Measurements from ENCODE around the gene NOL9. TPM values are rescaled to one million over a fixed set of nuclear protein-coding genes. Genes with fewer than 3 reads are reported as not detected.
A peak's percentile ranks its signal among the peaks of the same experiment; 100 is the strongest.

The NOL9 gene
- total and polyA plus RNA-seq, 2 of the 13 experiments (the other 11 are each of a cell fraction or from before 2014, with no cell fraction given): 18.0 to 24.7 TPM

GRCh38 chr1:6486433-6487011 lies 67.8 kb downstream of the NOL9 start (continued):
- TF ChIP-seq BCLAF1 (IDR thresholded peaks at IDR 0.05) (no peak), MLLT10 (CRISPR knock-in tag; IDR thresholded peaks at IDR 0.05) (no peak), PLSCR1 (CRISPR knock-in tag; IDR thresholded peaks at IDR 0.05; ENCODE audit: borderline replicate concordance) (no peak), MNT (IDR thresholded peaks at IDR 0.05) (no peak), ZNF572 (CRISPR knock-in tag; IDR thresholded peaks at IDR 0.05) (no peak), CREB3 (CRISPR knock-in tag; IDR thresholded peaks at IDR 0.05) (no peak), JUND (CRISPR knock-in tag; IDR thresholded peaks at IDR 0.05) (no peak), KLF12 (CRISPR knock-in tag; IDR thresholded peaks at IDR 0.05; ENCODE audit: borderline replicate concordance) (no peak), ZNF549 (CRISPR knock-in tag; IDR thresholded peaks at IDR 0.05) (no peak), GABPA (IDR thresholded peaks at IDR 0.05; ENCODE audit: low read depth, low read length) (no peak), GABPA (CRISPR knock-in tag; IDR thresholded peaks at IDR 0.05; ENCODE audit: low read depth) (no peak), CREB1 (IDR thresholded peaks at IDR 0.05) (no peak), CREB1 (CRISPR knock-in tag; IDR thresholded peaks at IDR 0.05) (no peak), THAP9 (CRISPR knock-in tag; IDR thresholded peaks at IDR 0.05; ENCODE audit: borderline replicate concordance) (0 out of 2 replicates have a peak, but pooled peaks have one; percentile 36), ELF1 (CRISPR knock-in tag; IDR thresholded peaks at IDR 0.05) (no peak), ISX (CRISPR knock-in tag; conservative IDR thresholded peaks at IDR 0.05) (no peak), ZZZ3 (CRISPR knock-in tag; IDR thresholded peaks at IDR 0.05; ENCODE audit: borderline replicate concordance) (no peak), SRF (IDR thresholded peaks at IDR 0.05; ENCODE audit: low read depth, low read length) (no peak), KAT7 (CRISPR knock-in tag; IDR thresholded peaks at IDR 0.05; ENCODE audit: borderline replicate concordance) (no peak), SATB2 (CRISPR knock-in tag; IDR thresholded peaks at IDR 0.05) (no peak), ATRX (CRISPR knock-in tag; IDR thresholded peaks at IDR 0.05; ENCODE audit: borderline replicate concordance) (no peak), REXO4 (CRISPR knock-in tag; IDR thresholded peaks at IDR 0.05; ENCODE audit: borderline replicate concordance) (no peak)
